PC-3 (cell line): ENCODE measurements around the gene IGFBP1. TPM values are rescaled to one million over a fixed set of nuclear protein-coding genes. Genes with fewer than 3 reads are reported as not detected.
"Not testable (repeated sequence)": the region's sequence is repeated elsewhere in the genome, so short reads cannot be mapped to it uniquely, and the experiment has no call there.

ENCODE experiments used
- ATAC-seq: fragments of 200-7000 bp; cut with Tn5 transposase; 2 replicates; pipeline ENCODE4 v1.9.1; 2020; ENCODE audit warnings: mild to moderate bottlenecking, moderate library complexity
- BruUV-seq: library from RNA; stranded (reverse); fragments of 400-500 nt; replicated peaks from 2 replicates; lab custom pipeline; 2021; lab: Mats Ljungman, UMichigan
- CTCF ChIA-PET: fragments of 300-600 bp; sonication (Branson Sonifier 250); formaldehyde crosslinking; loops from one replicate; lab custom pipeline; 2022; ENCODE audit warnings: antibody characterized with exemption; lab: Charles Lee
- POLR2A ChIA-PET: fragments of 300-600 bp; sonication (Branson Sonifier 250); formaldehyde crosslinking; loops from one replicate; lab custom pipeline; 2022; ENCODE audit warnings: antibody characterized with exemption; ENCODE audit not compliant: unreplicated experiment; lab: Charles Lee
- DNase-seq: peaks from one replicate; pipeline ENCODE4 v3.0.0-alpha.2; 2015
- H2AFZ ChIP-seq: fragments of 300-600 bp; sonication (generic); 2 replicates; pipeline ENCODE4 v1.6.0; 2016; ENCODE audit warnings: antibody characterized with exemption, low read length
- H3F3A ChIP-seq: fragments of 300-600 bp; sonication (generic); one replicate; pipeline ENCODE4 v1.6.0; 2017; ENCODE audit warnings: antibody characterized with exemption, low read length, control low read depth, mild to moderate bottlenecking; ENCODE audit not compliant: unreplicated experiment
- H3K27ac ChIP-seq: fragments of 300-600 bp; sonication (generic); 2 replicates; pipeline ENCODE4 v1.5.1; 2016; ENCODE audit warnings: mild to moderate bottlenecking, low read length
- H3K27me3 ChIP-seq: fragments of 300-600 bp; sonication (generic); 2 replicates; pipeline ENCODE4 v1.6.1; 2016; ENCODE audit warnings: low read length, mixed read lengths
- H3K36me3 ChIP-seq: fragments of 300-600 bp; sonication (generic); 2 replicates; pipeline ENCODE4 v1.6.1; 2016; ENCODE audit warnings: low read depth, mixed run types, low read length, mixed read lengths
- H3K4me1 ChIP-seq: fragments of 300-600 bp; sonication (generic); 2 replicates; pipeline ENCODE4 v1.5.1; 2016; ENCODE audit warnings: low read length; ENCODE audit not compliant: insufficient read depth
- H3K4me2 ChIP-seq: fragments of 300-600 bp; sonication (generic); 2 replicates; pipeline ENCODE4 v1.6.0; 2016; ENCODE audit warnings: low read length
- H3K4me3 ChIP-seq: fragments of 300-600 bp; sonication (generic); 2 replicates; pipeline ENCODE4 v1.5.1; 2016; ENCODE audit warnings: mild to moderate bottlenecking, low read length, mixed read lengths
- H3K79me2 ChIP-seq: fragments of 300-600 bp; sonication (generic); 2 replicates; pipeline ENCODE4 v1.6.1; 2017; ENCODE audit warnings: low read length, mixed read lengths
- H3K9ac ChIP-seq: fragments of 300-600 bp; sonication (generic); 2 replicates; pipeline ENCODE4 v1.6.0; 2016; ENCODE audit warnings: mild to moderate bottlenecking, low read length
- H3K9me2 ChIP-seq: fragments of 300-600 bp; sonication (generic); replicated peaks from 2 replicates; pipeline ENCODE4 v1.6.1; 2016; ENCODE audit warnings: mixed run types, low read length, mixed read lengths
- H3K9me3 ChIP-seq: fragments of 300-600 bp; sonication (generic); 2 replicates; pipeline ENCODE4 v1.6.1; 2016; ENCODE audit warnings: low read length, mixed read lengths
- H4K20me1 ChIP-seq: fragments of 300-600 bp; sonication (generic); 2 replicates; pipeline ENCODE4 v1.6.1; 2016; ENCODE audit warnings: low read length, mixed read lengths
- CTCF ChIP-seq: fragments of 300-600 bp; sonication (generic); conservative IDR thresholded peaks from 2 replicates; pipeline ENCODE4 v1.5.1; 2017; ENCODE audit warnings: antibody characterized with exemption, low read depth, mild to moderate bottlenecking, low read length
- EZH2phosphoT487 ChIP-seq: fragments of 300-600 bp; sonication (generic); IDR thresholded peaks from 2 replicates; pipeline ENCODE4 v1.6.1; 2018; ENCODE audit warnings: mild to moderate bottlenecking, antibody characterized with exemption, low read length, borderline replicate concordance
- intact Hi-C: fragments of 100-400 bp; cut with micrococcal nuclease; formaldehyde crosslinking; loops from 2 replicates; pipeline ENCODE4 v1.9.0; 2023
- total RNA-seq: library from RNA; depleted of rRNA; stranded (reverse); fragments of >200 nt; gene quantifications from 2 replicates; pipeline ENCODE4 v1.2.3, GENCODE V29; 2014

IGFBP1 gene
- total RNA-seq, 1 experiment from 2014 or later: 1.5 TPM

DNA sequence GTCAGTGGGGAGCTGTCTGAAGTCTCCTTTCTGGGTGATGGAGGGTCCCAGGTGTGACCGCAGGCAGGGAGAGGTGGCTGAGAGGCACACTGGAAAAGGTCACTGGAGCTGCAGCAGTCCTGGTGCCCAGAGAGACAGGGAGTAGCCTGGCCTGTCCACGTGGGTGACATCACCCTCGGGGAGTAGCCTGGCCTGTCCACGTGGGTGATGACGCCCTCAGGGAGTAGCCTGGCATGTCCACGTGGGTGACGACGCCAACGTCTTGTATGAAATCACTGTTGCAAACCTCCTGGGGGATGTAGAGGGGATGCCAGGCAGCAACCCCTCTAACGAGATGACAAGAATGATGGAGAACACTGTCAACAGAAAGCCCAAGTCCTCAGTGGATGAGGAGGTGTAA is 35.3 kb upstream of the IGFBP1 start:
- H3K79me2 ChIP-seq, BruUV-seq, H3K4me3 ChIP-seq, H3K9ac ChIP-seq, H3K9me2 ChIP-seq, H3K27me3 ChIP-seq, CTCF ChIA-PET, H3F3A ChIP-seq, H3K4me2 ChIP-seq, H3K36me3 ChIP-seq, DNase-seq, H3K9me3 ChIP-seq, H3K4me1 ChIP-seq, H2AFZ ChIP-seq, H3K27ac ChIP-seq, ATAC-seq, POLR2A ChIA-PET, intact Hi-C loops, H4K20me1 ChIP-seq: not testable (repeated sequence)

DNA sequence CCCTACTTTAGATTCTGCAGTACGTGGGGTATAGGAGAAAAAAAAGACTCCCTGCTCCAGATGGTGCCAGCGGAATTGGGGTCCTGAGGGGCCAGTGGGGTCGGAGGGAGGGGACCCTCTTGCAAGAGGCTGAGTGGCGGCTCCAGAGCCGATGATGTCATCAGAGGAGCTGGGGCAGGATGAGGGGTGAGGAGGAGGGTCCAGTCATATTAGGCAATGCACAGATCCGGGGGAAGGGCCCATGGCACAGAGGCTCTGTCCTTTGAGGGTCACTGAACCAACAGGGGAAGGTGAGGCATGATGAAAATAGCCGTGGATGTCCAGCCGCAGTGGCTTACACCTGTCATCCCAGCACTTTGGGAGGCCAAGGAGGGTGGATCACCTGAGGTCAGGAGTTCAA is 34.8 kb upstream of the IGFBP1 start:
- H2AFZ ChIP-seq, H3K4me3 ChIP-seq, H3K36me3 ChIP-seq, ATAC-seq, H3K9me2 ChIP-seq, POLR2A ChIA-PET, BruUV-seq, DNase-seq, H3K27me3 ChIP-seq, H3K9ac ChIP-seq, H3K27ac ChIP-seq, H3K4me2 ChIP-seq, CTCF ChIA-PET, H3K79me2 ChIP-seq, H3K4me1 ChIP-seq, H3F3A ChIP-seq, H4K20me1 ChIP-seq, H3K9me3 ChIP-seq, intact Hi-C loops: not testable (repeated sequence)

DNA sequence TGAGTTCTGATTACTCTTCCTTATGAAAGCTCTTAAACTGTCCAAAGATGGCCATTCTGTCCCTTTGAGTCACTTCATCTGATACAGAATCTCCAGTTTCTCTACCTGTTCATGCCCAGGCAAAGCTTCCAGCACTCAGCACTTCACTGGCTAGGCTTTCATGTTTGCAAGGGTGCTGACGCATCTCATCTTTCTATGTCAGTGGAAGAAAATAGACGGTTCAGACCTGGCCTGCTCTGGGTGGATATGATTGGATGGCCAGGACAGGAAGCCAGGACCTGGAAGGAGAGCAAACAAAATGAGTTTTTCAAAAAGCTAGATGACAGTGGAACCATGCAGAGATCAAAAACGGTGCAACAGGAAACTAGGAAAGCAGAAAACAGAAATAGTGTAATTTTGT is 32.6 kb upstream of the IGFBP1 start:
- H3K36me3 ChIP-seq, H3F3A ChIP-seq, H3K27me3 ChIP-seq, H3K9ac ChIP-seq, H3K9me3 ChIP-seq, DNase-seq, H3K79me2 ChIP-seq, H4K20me1 ChIP-seq, CTCF ChIA-PET, H3K9me2 ChIP-seq, H3K4me2 ChIP-seq, BruUV-seq, H3K4me3 ChIP-seq, POLR2A ChIA-PET, H3K4me1 ChIP-seq, H3K27ac ChIP-seq, H2AFZ ChIP-seq: not testable (repeated sequence)
- peak; percentile 51 for ATAC-seq
- intact Hi-C loops: loop anchor here (2.0 kb wide), 1 partner anchor 99 kb away; no protein-coding TSS in a partner anchor

DNA sequence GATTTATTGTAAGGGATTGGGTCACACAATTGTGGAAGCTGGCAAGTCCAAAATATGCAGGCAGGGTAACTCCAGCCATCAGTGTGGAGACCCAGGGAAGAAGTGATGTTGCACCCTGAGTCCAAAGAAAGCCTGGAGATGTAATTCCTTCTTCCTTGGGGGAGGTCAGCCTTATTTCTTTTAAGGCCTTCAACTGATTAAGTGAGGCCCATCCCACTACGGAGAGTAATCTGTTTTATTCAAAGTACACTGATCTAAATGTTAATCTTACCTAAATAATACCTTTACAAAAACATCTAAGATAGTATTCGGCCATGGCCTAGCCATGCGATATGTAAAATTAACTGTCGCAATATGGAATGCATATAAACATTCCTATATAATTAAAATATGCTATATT is 31.4 kb upstream of the IGFBP1 start:
- H3F3A ChIP-seq, H3K9ac ChIP-seq, H3K79me2 ChIP-seq, H4K20me1 ChIP-seq, H3K4me1 ChIP-seq, H3K27ac ChIP-seq, intact Hi-C loops, DNase-seq, H3K9me2 ChIP-seq, CTCF ChIA-PET, H2AFZ ChIP-seq, H3K4me2 ChIP-seq, POLR2A ChIA-PET, ATAC-seq, H3K4me3 ChIP-seq, BruUV-seq, H3K9me3 ChIP-seq, H3K36me3 ChIP-seq, H3K27me3 ChIP-seq: not testable (repeated sequence)

GRCh38 chr7:45863715-45864114 is 24.6 kb upstream of the IGFBP1 start:
- no peaks in the 10 kb centered on the region for H3K9me2 ChIP-seq
- H3K79me2 ChIP-seq: no peaks in the 10 kb centered on the region
- no peaks in the 10 kb centered on the region for H3F3A ChIP-seq
- DNase-seq (no peak), ATAC-seq (peak; percentile 58; the same call in 1 of the 2 replicates)
- no peaks in the 10 kb centered on the region for H3K9me3 ChIP-seq
- no peak overlapping the region for H3K4me2 ChIP-seq
- peaks cover 6% of the 10 kb centered on the region for H3K4me1 ChIP-seq
- H4K20me1 ChIP-seq: no peaks in the 10 kb centered on the region
- H3K9ac ChIP-seq: no peak overlapping the region
- CTCF ChIA-PET: interaction anchor here (0.5 to 1.0 kb wide), 2 partner anchors 25 to 1708 kb away, joined by 3 to 5 read pairs; partner anchors contain the start of gene IGFBP1
- H3K4me3 ChIP-seq: no peak overlapping the region
- intact Hi-C loops: no loop called here
- no peak overlapping the region for H2AFZ ChIP-seq
- H3K36me3 ChIP-seq: no peaks in the 10 kb centered on the region
- no peak overlapping the region for H3K27ac ChIP-seq
- no peaks in the 10 kb centered on the region for H3K27me3 ChIP-seq
- no TSS peak for BruUV-seq
- TF ChIP-seq CTCF (peak; percentile 47), EZH2phosphoT487 (no peak)
- POLR2A ChIA-PET: no interaction called here
